Hindlimb muscle (tissue), 1 donor: Measurements from ENCODE around the gene GRIN2C. TPM values are rescaled to one million over a fixed set of nuclear protein-coding genes. Genes with fewer than 3 reads are reported as not detected.
"Not testable (repeated sequence)": the region's sequence is repeated elsewhere in the genome, so short reads cannot be mapped to it uniquely, and the experiment has no call there.

Source experiments
- DNase-seq: peaks from one replicate; pipeline ENCODE4 v3.0.0-alpha.2; 2013
- polyA plus RNA-seq: library from polyadenylated mRNA; unstranded; fragments of 120-200 nt; gene quantifications from one replicate; pipeline ENCODE4 v1.2.1, GENCODE V29; 2013; ENCODE audit not compliant: insufficient read length

GRIN2C gene
- polyA plus RNA-seq, 1 donor: 0.93 TPM

DNA sequence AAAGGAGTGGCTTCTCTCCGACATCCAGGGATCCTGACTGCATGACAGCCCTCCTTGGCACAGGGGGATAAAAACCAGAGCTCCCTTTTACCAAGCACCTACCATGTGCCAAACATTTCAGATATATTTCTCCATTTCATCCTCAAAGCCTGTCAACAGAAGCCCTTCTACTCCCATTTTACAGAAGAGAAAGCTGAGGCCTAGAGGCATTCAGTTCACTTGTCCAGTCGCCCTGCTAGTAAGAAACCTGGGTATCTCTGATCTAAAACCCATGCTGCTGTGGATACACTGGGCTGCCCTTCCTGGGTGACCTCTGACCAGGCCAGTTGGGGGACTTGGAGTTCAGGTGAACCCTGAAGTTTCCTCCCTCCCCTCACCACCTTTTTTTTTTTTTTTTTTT lies 19.0 kb upstream of the GRIN2C start:
- DNase-seq: no peak

DNA sequence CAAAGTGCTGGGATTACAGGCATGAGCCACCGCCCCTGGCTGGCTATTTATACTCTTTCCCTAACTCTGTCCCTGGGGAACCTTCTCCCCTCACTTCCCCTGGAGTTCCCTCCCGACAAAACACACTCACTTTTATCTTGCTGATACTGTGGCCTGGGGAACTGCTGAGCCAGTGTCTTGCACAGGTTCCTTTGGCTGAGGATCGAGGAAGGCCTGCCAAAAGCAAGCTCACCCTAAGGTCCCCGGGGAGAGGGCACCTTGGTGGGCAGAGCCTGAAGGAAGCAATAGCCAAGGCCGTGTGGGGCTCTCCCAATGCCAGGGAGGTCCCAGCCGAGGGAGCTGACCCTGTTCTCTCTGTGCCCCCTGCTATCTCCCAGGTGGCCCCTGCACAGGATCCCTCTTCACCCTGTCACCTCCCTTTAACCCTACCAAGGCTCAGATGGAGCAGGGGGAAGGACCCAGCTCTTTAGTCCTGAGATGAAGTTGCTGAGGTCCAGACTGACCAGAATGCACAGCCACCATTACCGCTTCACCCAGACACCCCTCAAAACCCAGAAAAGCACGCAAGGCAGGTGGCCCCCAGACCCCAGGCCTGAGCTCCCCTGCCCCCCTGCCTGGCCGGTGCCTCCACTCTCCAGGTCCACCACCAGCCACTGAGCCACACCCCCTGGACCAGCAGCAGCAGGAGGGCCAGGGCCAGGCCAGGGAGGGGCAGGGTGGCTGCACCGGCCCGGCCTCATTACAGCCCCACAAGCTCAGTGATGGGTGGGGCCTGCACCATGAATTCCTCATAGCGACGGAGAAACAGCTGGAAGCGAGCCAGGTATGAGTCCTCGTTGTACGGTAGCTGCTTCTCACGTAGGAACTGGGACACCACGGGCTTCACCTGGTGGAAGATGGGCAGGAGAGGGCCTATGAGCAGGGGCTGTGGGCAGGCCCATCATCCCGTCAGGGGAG lies 18.2 kb upstream of the GRIN2C start:
- DNase-seq: no peak

DNA sequence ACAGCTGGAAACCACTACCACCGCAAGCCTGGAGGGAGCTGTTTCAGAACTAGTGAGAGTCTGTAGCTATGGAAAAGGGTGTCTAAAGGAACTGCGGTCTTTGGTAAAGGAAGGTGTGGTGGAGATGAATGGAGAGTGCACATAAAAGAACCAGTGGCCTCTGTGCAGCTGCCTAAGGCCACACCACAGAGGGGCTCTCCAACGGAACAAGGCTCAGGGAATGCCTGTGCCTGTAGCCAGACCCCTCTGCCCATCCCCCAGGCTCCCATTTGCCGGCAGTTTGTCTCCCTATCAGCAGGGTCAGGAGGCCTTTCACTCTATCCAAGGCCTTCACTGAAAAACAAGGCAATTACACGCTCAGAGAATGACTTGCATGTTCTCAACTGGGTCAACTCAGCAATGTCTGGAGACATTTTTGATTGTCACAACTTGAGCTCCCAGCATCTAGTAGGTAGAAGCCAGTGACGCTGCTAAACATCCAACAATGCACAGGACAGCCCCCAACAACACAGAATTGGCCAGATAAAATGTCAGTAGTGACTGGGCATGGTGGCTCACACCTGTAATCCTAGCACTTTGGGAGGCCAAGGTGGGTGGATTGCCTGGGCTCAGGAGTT lies 16.4 kb upstream of the GRIN2C start:
- no peak for DNase-seq

DNA sequence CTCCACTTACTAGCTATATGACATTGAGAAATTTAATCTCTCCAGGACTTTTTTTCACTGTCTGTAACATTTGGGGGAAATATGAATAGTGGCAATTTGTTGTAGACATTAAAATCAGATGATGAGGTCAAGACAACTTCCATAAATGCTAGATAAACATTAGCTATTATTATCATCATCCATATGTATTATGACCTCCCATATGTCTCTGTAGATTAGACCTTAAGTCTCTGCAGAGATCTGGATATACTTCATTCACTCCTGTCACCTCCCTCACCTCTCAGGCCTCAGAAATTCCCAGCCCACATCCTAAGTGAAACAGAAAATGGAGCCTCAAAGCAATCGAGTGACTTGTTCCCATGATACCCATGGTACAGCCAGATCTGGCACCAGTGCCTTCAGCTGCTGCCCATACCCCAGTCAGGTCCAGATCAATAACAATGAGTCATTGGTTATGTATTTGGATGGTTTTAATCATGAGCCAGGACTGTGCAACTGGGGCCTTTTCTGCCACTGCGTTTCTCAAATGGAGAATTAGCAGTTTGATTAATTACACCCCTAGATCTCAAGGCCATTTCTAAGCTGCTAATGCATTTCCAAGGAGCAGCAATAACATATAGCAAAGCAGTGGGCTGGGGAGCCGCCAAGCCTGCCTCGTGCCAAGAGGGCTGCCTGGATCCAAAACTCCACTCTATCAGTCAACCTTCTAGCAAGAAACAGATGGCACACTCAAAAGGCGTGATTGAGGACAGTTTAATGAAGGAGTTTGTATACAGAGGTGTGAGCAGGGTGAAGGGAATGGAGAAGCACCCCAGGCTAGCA lies 15.7 kb upstream of the GRIN2C start:
- DNase-seq: no peak

DNA sequence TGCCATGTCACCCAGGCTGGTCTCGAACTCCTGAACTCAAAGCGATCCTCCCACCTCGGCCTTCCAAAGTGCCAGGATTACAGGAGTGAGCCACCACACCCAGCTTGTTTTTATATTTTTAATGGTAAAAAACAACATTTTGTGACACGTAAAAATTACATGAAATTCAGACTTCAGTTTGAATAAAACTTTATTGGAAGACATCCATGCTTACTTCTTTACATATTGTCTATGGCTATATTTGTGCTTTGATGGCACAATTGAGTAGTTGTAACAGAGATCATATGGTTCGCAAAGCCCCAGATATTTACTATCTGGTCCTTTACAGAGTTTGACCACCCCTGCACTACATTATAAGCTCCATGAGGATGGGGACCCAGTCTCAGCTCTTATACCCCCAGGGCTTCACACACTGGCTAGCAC lies 14.9 kb upstream of the GRIN2C start:
- DNase-seq: no peak

DNA sequence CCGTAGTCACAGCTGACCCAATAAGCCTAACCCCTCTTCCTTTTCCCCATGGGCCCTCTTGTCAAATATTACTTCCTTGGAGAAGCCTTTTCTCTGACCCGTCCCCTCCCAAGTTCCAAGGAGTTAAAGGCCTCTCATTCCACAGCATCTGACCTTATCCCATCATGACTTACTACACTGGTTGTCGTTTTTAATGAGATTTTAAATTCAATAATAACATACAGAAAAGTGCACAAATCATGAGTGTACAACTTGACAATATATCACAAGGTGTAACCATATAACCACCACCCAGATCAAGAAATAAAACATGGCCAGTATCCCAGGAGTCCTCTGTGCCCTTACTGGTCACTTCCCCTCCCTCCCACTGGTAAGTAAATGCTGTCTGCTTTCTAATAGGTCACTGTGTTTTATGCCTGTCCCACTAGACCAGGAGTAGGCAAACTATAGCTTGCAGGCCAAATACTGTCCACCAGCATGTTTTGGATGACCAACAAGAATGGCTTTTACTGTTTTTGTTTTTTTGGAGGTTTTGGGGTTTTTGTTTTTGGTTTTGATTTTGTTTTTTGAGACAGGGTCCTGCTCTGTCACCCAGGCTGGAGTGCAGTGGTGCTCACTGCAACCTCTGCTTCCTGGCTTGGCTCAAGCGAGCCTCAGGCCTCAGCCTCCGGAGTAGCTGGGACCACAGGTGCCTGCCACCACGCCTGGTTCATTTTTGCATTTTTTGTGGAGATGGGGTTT lies 14.4 kb upstream of the GRIN2C start:
- no peak for DNase-seq

DNA sequence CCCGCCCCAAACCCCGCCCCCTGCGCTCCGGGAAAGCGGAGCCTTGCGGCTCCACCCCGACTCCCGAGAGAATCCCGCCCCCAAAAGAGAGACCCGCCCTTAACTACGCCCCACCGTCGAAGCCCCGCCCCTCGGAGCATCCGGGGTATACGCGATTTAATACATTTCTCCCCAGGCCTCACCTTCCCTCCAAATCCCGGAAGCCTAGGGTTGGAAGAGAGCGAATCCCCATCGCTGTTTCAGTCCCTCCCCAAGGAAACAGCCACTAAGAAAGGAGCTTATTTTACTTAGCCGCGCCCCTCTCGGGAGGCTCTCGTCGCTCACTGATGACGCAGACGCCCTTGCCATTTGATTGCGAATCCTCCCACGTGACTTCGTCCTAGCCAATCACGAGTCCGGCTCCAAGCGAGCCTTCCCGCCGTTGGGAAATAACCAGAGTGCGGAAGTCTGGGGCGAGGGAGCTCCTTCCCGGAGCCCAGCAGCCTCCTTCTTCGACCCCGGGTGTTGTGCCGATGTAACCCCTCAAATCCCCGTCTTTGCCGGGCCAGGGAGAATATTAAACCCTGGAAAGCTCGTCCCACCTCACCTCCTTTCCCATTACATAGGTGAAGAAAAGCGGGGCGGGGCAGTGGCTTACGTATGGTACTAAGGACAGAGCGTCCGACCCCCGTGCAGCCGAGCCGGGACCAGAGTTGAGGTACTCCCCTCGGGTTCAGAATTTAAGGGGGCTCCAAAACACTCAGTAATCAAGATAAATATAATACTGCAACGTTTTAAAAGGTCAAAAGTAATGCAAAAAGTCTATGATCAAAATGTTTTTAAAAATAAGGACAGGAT lies 13.6 kb upstream of the GRIN2C start:
- peak; percentile 100 for DNase-seq

DNA sequence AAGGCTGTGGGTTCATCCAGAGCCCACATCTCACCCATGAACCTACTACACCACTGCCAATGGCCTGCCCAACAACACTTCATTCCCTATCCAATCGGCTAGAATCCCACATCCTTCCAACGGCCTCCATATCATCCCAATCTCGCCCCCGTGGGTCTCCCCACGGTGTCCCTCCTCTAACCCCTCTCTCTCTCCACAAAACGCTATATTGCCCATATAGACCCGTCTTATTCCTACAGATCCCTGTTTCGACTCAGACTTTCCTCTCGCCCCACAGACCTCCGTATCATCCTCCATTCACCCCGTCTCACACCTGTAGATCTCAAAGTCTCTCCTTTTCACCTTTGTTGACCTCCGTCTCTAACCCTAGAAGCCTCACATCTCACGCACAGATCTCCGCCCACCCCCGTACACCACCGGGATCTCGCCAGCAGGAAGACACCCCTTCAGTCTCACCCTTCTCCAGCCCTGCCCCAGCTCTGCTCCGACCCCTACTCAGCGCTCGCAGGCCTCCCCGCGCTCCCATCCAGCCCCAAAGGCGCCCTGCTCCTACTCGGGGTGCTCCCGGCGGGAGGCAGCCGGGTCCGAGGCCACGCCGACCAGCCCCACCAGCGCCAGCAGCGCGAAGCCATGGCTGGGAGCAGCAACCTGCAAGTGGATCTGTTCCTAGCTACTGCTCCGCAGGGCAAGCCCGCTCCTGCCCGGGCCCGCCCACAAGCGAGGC lies 12.8 kb upstream of the GRIN2C start, which contains the start of gene FDXR:
FDXR (minus strand) TSS at position 682 of the 724 bp plus-strand sequence; CDS start at position 632, 50 bp downstream.
- DNase-seq: no peak

DNA sequence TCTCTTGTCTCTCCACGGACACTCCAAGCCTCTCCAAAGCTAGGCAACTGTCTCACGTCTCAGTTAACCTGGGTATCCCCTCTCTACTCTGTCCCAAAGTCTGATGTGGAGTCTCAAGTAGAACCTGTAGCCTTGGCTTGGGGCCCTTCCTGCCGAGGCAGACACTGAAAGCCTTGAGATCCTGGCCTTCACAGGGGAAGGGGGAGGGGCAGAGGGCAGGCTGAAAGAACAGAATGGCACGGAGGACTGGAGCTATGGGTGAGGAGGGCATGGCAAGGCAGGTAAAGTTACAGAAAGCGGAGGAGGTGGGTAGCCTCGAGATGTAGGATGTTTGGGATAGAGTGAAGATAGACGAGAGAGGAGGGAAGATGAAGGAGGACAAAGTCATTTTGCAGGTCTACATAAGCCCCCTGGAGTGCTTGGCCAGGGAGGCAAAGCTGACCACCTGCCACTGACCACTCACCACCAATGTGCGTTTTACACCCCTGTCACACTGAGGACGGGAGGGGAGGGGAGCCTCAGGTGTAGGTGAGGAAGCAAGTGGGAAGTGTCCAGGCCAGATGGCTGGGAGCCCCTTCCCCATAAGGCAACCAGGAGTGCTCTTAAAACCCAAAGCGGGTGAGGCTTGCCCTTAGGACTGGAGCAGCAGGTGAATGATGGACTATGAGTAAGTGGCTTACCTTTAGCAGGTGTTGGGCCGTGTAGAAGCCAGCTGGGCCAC lies 11.8 kb upstream of the GRIN2C start:
- no peak for DNase-seq

DNA sequence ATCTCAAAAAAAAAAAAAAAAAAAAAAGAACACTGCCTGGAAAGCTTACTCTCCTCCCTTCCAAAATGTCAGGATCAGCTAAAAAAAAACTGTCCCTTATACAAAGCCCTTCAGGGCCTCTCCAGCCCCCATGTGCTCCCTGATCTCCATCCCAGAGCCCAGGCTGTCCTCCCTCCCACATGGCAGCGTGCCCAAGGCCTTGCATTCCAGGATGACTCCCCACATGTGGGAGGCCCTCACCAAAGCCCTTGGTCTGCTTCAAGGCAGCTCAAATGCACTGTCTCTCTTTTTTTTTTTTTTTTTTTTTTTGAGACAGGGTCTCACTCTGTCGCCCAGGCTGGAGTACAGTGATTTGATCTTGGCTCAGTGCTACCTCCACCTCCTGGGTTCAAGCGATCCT lies 10.8 kb upstream of the GRIN2C start:
- no peak for DNase-seq

DNA sequence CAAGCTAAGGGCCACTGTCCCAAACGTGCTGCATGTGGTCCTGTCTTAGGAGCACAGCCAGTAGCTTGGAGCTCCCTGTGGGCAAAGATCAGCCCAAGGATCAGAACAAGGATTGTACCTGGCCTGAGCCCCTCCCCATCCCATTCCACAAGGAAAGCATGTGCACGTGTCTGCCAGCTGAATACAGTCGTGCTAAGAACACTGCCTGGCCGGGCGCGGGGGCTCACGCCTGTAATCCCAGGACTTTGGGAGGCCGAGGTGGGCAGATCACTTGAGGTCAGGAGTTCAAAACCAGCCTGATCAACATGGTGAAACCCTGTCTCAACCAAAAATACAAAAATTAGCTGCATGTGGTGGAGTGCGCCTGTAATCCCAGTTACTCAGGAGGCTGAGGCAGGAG lies 10.3 kb upstream of the GRIN2C start:
- DNase-seq: not testable (repeated sequence)

DNA sequence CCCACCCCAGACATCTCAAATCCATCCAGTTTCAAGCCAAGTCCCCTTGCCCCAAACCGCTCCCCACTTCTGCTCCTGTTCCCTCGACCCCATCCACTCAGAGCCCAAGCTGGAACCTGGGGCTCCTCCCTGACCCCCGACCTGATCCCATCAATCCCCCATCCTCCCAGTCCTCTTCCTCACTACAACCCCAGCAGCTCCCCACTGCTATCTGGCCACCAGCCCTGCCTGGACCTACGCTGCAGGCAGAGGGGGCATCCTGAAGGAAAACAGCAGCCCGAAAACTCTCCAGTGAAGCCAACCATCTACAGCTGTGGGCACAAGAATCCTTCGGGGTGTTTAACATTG lies 9.2 kb upstream of the GRIN2C start:
- DNase-seq: no peak

DNA sequence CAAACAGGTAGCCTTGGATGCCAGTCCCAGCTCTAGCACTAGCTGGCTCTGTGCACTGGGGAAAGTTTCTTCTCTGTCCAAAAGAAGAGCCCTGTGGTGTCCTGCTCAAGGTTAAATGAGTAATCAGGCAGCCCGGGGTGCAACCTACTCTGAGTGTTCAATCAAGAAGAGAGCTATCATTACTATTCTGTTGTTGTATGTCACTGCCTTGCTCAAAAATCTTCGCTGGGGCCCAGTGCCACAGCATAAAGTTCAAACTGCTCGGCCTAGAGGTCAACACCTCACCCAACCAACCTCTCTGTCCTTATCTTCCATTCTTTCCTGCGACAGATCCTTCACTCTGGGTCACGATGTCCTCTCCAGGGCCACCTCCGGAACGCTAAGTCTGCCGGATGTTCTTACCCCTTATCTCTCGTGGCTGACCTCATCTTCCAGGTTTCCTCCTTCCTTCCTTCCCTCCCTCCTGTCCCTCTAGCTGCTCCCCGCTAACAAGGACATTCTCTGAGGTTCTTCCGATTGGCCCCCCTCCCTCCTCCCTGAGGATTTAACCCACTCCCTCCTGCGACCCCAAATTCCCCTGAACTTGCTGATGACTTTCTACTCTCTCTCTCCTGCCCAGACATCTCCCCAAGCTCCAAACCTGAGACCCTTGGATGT lies 8.7 kb upstream of the GRIN2C start:
- no peak for DNase-seq

DNA sequence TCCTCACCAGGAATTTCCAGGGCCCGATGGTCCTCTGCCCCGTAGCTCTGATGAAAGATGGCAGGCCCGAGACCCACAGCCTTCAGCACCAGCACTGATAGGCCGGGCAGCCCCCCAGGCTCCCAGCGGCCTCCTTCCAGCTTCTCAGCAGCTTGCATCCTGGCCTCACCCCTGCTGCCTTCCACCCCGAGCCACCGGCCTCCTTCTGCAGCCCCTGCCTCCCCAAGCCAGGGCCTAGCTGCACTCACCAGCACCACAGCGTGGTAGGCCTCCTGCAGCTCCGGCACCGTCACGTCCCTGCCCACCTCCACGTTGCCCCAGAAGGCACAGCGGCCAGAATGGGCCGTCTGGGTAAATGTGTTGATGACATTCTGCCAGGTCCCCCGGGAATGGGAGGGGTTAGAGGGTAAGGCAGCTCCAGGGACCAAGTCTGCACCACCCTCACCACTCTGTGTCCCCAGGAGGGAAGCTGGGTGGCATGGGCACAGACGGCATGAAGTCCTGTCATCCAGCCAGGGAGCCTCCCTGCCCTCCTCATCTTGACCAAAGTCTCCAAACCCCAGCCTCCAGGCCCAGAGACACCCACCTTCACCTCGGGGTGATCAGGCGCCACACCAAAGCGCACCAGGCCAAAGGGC lies 6.6 kb upstream of the GRIN2C start:
- DNase-seq: no peak

DNA sequence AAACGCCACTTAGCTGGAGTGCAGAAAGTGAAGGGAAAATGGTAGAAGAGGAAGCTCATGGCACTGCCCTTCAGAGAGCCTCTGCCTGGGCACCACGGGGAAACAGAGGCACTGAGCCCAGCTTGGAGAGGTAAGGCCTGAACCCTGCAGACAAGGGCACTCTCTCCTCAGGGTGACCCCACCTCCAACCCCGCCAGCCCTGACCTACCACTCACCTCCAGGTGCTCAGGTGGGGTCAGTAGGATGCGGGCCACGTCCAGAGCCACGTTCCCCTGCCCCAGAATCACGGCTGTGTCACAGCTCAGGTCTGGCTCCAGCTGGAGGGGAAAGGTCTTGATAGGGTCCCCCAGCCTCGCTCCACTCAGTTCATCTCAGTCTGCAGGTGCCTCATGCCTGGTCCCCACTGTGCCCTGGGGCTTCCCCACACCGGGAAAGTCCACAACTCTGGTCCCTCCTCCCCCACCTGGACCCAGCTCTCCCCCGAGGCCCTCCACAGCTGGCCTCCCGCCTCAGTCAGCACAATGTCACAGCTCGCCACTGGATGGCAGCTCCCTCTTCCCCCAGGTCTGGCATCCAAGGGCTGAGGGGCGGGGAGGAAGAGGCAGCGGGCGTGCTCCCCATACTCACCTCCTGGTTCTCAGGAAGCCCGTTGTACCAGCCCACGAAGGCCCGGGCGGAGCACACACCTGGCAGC lies 6.0 kb upstream of the GRIN2C start:
- no peak for DNase-seq

DNA sequence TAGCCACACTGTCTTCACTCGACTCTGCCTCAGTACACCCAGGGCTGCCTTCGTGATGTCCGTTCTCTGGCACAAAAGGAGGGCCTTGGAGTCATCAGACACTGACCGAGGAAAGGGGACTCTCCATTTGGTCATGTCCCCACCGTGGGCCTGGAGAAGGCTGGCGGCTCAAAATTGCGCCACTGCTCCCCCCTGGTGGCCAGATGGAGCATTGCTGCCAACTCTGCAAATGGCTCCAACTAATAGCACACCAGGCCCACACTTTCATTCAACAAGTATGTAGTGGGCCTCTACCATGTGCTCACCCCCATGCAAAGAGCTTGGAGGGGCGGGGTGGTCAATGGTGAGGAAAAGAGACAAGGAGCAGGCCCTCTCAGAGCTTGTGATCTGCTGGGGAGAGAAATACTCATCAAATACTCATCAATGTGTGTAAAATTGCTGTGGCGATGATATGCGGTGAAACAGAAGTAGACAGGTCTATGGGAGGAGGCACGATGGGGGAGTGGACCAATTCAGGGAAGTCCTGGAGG lies 5.2 kb upstream of the GRIN2C start:
- DNase-seq: peak; percentile 80

DNA sequence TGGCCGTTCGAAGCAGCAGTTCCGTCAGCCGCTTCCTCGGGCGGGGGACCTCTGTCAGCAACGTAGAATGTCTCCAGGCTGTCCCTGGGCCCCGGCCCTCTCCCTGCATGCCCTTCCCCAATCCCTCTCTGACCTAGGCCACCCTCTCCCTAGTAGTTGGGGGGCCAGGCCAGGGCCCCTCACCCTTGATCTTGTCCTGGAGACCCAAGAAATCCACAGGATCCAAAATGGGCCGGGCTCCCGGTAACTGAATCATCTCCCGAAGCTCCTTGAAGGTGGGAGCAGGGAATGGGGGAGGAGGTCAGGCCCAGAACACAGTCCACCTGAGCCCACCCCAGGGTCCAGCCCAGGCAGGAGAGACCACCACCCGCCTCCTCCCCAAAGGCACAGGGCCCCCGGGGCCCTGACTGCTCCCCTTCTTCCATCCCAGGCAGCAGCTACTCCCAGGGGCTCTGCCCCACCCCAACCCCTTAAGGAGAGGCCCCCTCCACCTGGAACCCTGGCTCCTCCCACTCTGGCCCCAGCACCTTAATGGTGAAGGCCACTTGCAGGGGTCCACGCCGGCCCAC lies 4.7 kb upstream of the GRIN2C start:
- DNase-seq: no peak
